ENCODE data around the gene NCMAP.
A peak's percentile ranks its signal among the peaks of the same experiment; 100 is the strongest.

NCMAP gene

GRCh38 chr1:24640288-24640687, 84.4 kb downstream of the NCMAP start:
- peaks cover 18% of the 10 kb centered on the region for H3K27me3 Mint-ChIP-seq (ENCODE audit: low read depth)
- no peak for DNase-seq (ENCODE audit: low spot score)
- H3K27ac Mint-ChIP-seq = peak overlapping the region; percentile 37
- peaks cover 24% of the 10 kb centered on the region for H3K4me1 Mint-ChIP-seq (ENCODE audit: low read depth)
- H3K4me3 Mint-ChIP-seq = peak overlapping the region; percentile 14
- no peaks in the 10 kb centered on the region for H3K9me3 Mint-ChIP-seq
- H3K36me3 Mint-ChIP-seq (ENCODE audit: low read depth) = peaks cover 15% of the 10 kb centered on the region

- H3K4me1 Mint-ChIP-seq (ENCODE audit: low read depth) = peaks cover 31% of the 10 kb centered on the region
Measured at GRCh38 chr1:24641646-24642151, 85.8 kb downstream of the NCMAP start.

DNA sequence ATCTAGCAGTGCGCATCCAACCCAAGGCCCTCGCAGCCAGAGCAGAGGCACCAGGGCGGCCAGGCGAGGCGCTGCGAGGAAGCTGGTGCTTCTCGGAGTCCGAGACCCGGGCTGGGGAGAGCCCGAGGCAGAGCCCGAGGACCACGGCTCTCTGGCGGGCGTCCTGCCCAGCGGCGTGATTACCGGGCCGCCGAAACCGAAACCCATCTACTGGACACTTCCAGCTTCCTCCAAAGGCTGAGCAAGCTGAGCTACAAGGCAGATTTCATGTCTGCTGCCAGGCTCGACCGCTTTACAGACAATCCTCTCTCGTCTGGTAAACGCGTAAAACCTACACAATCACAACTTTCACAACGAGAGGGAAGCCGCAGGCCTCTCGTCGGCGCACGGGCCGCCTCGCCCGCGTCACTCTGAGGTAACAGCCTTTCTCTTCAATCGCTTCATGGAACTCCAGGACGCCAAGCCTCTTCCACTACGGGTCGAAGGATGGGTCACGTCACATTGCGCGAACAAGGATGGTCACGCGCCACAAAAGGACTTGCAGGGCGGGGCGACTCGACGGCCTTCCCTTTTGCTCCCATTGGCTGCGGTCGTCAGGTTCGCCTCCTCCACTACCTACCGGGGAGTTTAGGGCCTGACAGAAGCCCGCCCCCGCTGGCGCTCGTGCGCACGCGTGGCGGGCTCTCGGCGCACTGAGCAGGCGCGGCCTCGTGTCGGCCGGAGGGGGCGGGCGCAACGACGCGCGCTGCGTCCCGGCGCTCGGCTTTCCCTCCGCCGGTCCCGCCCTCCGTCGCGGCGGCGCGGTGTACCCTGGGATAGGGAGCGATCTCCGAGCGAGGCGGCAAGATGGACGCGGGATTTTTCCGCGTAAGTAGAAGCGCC, 86.8 kb downstream of the NCMAP start, which contains the start of gene SRRM1:
Gene SRRM1 (plus strand): TSS at position 822 of the 882 bp plus-strand sequence. CDS start 25 bp downstream, at position 847.
- H3K27ac Mint-ChIP-seq = peak within 1 kb of the TSS; percentile 99
- H3K36me3 Mint-ChIP-seq (ENCODE audit: low read depth) = peaks cover 36% of the 10 kb centered on the region
- DNase-seq (ENCODE audit: low spot score) = peak; percentile 99
- peak within 1 kb of the TSS; percentile 97 for H3K4me3 Mint-ChIP-seq
- H3K4me1 Mint-ChIP-seq (ENCODE audit: low read depth) = peaks cover 40% of the 10 kb centered on the region
- H3K27me3 Mint-ChIP-seq (ENCODE audit: low read depth) = no peaks in the 10 kb centered on the region
- no peaks in the 10 kb centered on the region for H3K9me3 Mint-ChIP-seq

More at GRCh38 chr1:24641646-24642151, 85.8 kb downstream of the NCMAP start:
- peak overlapping the region; percentile 97 for H3K4me3 Mint-ChIP-seq
- peak; percentile 18 for DNase-seq (ENCODE audit: low spot score)
- H3K9me3 Mint-ChIP-seq = no peaks in the 10 kb centered on the region
- peaks cover 9% of the 10 kb centered on the region for H3K27me3 Mint-ChIP-seq (ENCODE audit: low read depth)
- H3K27ac Mint-ChIP-seq = peak overlapping the region; percentile 99
- H3K36me3 Mint-ChIP-seq (ENCODE audit: low read depth) = peaks cover 26% of the 10 kb centered on the region

DNA sequence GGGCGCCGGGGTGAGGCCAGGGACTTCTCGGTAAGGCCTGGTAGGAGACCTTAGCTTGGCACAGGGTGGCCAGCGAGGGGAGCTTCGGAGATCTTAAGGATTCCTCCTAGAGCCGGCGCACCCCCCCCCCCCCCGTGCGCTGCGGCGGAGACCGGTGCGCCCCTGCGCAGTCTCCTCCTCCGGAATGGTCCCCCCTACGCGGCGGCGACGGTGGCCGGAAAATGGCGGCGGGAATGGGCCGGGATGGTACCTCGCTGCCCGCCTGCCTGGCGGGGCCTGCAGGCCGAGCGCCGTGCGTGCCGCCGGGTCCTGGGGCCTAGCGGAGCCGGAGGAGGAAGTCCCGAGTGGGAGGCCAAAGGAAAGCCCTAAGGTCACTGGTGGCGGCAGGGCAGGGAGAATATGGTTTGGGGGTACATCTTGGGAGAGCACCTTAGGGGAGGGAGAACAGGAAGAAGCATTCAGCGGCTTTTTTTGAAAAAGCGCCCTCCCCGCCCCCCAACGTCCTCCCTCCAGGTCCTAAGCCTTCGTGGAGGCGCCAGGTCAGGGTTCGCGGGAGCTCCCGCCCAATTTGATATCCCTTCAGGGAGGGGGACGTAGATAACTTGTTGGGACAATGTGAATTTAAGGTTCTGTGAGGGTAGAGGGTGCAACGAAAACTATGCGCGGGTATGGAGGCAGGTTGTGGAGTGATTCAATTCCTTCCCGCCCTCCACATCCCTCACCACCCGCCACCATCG, 87.6 kb downstream of the NCMAP start:
- Mint-ChIP-seq H3K27ac (peak overlapping the region; percentile 99), H3K4me1 (ENCODE audit: low read depth) (peaks cover 42% of the 10 kb centered on the region)
- DNase-seq (ENCODE audit: low spot score) = no peak

DNA sequence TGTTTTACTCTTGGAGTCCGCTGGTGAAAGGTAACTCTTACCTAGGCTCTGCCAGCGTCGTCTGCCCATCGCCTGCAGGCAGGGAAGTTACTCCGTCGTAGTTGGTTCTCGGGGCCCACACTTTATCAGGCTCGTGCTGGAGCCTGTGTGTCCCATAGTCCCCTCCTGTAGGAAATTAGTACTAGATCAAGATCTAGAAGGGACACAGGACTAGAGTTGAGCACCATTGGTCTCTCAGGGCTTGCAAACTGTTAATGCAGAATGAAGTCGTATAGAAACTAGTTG, 88.2 kb downstream of the NCMAP start:
- Mint-ChIP-seq H3K9me3 (no peaks in the 10 kb centered on the region), H3K27me3 (ENCODE audit: low read depth) (no peaks in the 10 kb centered on the region), H3K36me3 (ENCODE audit: low read depth) (peaks cover 49% of the 10 kb centered on the region), H3K4me3 (peak overlapping the region; percentile 97), H3K4me1 (ENCODE audit: low read depth) (peaks cover 45% of the 10 kb centered on the region), H3K27ac (peak overlapping the region; percentile 87)
- peak; percentile 14 for DNase-seq (ENCODE audit: low spot score)

More for the DNA sequence above, 87.6 kb downstream of the NCMAP start:
- Mint-ChIP-seq H3K36me3 (ENCODE audit: low read depth) (peaks cover 44% of the 10 kb centered on the region), H3K4me3 (peak overlapping the region; percentile 97), H3K27me3 (ENCODE audit: low read depth) (no peaks in the 10 kb centered on the region), H3K9me3 (no peaks in the 10 kb centered on the region)

DNA sequence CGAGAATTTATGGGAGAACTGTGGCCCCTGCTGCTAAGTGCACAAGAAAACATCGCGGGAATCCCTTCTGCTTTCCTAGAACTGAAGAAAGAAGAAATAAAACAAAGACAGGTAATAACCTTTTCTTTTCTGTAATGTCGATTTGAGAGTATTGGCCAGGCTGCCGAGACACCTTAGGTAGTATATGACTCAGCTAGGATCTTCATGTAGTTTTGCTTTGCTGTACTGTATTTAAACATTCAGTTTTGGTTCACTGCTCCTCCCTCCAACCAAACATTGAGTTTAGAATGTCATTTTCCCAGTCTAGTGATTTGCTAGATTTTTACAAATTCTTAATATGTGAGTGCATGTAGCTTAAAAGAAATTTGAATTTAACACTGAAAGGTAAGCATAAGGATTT, 93.0 kb downstream of the NCMAP start:
- no peak for DNase-seq (ENCODE audit: low spot score)
- Mint-ChIP-seq H3K4me1 (ENCODE audit: low read depth) (peaks cover 47% of the 10 kb centered on the region), H3K36me3 (ENCODE audit: low read depth) (peaks cover 83% of the 10 kb centered on the region), H3K4me3 (no peak overlapping the region), H3K27ac (peak overlapping the region; percentile 36), H3K9me3 (no peaks in the 10 kb centered on the region), H3K27me3 (ENCODE audit: low read depth) (no peaks in the 10 kb centered on the region)

- no peaks in the 10 kb centered on the region for H3K27me3 Mint-ChIP-seq (ENCODE audit: low read depth)
- peaks cover 79% of the 10 kb centered on the region for H3K36me3 Mint-ChIP-seq (ENCODE audit: low read depth)
- H3K4me3 Mint-ChIP-seq = no peak overlapping the region
Measured at GRCh38 chr1:24652382-24652781, 96.5 kb downstream of the NCMAP start.

DNA sequence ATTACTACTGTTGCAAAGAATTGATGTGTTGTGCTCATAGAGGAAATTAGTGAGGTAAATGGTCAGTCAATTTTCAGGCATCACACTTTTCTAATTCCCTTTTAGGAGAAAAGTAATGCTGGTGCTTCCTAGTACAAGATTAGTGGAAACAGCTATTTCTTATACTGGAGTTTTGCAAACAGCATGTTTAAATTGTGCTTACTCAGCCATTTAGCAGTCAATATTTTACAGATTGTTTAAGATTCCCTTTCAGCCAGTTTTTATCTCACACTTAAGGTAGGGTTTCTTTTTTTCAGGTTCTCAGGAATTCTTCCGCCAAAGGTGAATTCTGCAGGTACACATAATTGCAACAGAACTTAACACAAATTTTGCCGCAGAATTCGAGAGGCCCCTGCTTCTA, 98.1 kb downstream of the NCMAP start:
- no peak overlapping the region for H3K27ac Mint-ChIP-seq
- H3K4me1 Mint-ChIP-seq (ENCODE audit: low read depth) = peaks cover 24% of the 10 kb centered on the region
- H3K9me3 Mint-ChIP-seq = no peaks in the 10 kb centered on the region
- H3K36me3 Mint-ChIP-seq (ENCODE audit: low read depth) = peaks cover 74% of the 10 kb centered on the region
- no peaks in the 10 kb centered on the region for H3K27me3 Mint-ChIP-seq (ENCODE audit: low read depth)
- no peak overlapping the region for H3K4me3 Mint-ChIP-seq
- DNase-seq (ENCODE audit: low spot score) = no peak

More at GRCh38 chr1:24652382-24652781, 96.5 kb downstream of the NCMAP start:
- no peak overlapping the region for H3K27ac Mint-ChIP-seq
- DNase-seq (ENCODE audit: low spot score) = no peak
- peaks cover 28% of the 10 kb centered on the region for H3K4me1 Mint-ChIP-seq (ENCODE audit: low read depth)
- H3K9me3 Mint-ChIP-seq = no peaks in the 10 kb centered on the region

DNA sequence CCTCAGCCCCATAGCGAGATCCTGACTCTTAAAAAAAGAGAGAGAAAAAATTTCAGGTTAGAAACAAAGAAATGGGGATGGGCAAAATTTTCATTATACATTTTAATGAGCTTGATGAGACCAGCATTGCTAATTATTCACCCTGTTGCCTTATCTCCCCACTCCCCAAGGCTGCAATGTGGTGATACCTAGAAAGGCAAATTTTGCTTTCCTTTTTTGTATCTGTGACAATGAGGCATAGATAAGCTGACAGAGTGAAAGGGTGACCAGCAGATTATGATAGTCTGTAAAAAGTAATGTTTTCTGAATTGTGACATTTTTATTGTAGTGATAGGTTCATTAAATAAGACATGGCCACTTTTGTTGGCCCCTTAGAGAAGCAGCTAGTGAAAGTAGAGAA, 100.2 kb downstream of the NCMAP start:
- no peak for DNase-seq (ENCODE audit: low spot score)
- Mint-ChIP-seq H3K36me3 (ENCODE audit: low read depth) (peaks cover 70% of the 10 kb centered on the region), H3K4me3 (no peak overlapping the region), H3K27ac (no peak overlapping the region), H3K4me1 (ENCODE audit: low read depth) (peaks cover 16% of the 10 kb centered on the region), H3K9me3 (no peaks in the 10 kb centered on the region), H3K27me3 (ENCODE audit: low read depth) (no peaks in the 10 kb centered on the region)

DNA sequence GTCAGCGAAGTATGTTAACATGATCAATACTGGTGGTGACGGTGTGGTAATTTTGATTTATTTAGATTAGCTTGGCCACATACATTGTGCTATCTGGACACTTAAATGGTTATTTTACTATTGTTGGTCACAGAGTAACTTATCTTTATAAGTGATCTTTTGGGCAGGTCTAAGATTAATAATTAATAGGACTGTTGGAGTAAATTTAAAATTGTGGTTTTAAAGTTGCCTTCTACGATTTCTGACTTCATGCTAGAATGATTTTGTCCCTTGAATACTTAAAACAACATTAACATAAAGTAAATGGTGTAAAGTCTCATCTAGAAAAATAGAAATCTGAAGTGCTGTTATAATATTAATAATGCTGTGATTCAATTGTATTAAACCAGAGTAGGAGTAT, 101.9 kb downstream of the NCMAP start:
- Mint-ChIP-seq H3K27me3 (ENCODE audit: low read depth) (no peaks in the 10 kb centered on the region), H3K27ac (no peak overlapping the region), H3K4me3 (no peak overlapping the region), H3K4me1 (ENCODE audit: low read depth) (peaks cover 15% of the 10 kb centered on the region), H3K36me3 (ENCODE audit: low read depth) (peaks cover 69% of the 10 kb centered on the region), H3K9me3 (no peaks in the 10 kb centered on the region)
- DNase-seq (ENCODE audit: low spot score) = no peak

Data from T-helper 2 cell treated with Interferon-gamma antibody and Interleukin-4, amounts not matched to agents 5 μg/mL and 100 μg/mL, for 36 hours (primary cell).